HAP-1 (cell line): ENCODE data around the gene REEP6.
A peak's percentile ranks its signal among the peaks of the same experiment; 100 is the strongest.

Experiments
- DNase-seq, 2 experiments: peaks; one replicate each; pipeline ENCODE4 v3.0.0-alpha.2; 2016 to 2020; ENCODE audit warnings: low spot score in 2 of 2
- H3K27me3 ChIP-seq: fragments of 250-450 bp; sonication (Bioruptor Pico); 2 replicates; pipeline ENCODE4 v1.5.1; 2020; ENCODE audit warnings: low read depth, mild to moderate bottlenecking, moderate library complexity
- H3K36me3 ChIP-seq: fragments of 250-450 bp; sonication (Bioruptor Pico); replicated peaks from 2 replicates; pipeline ENCODE4 v1.5.1; 2020; ENCODE audit warnings: mild to moderate bottlenecking
- H3K4me1 ChIP-seq: fragments of 250-450 bp; sonication (Bioruptor Pico); 2 replicates; pipeline ENCODE4 v1.5.1; 2020; ENCODE audit warnings: mild to moderate bottlenecking
- H3K4me3 ChIP-seq: fragments of 250-450 bp; sonication (Bioruptor Pico); 2 replicates; pipeline ENCODE4 v1.5.1; 2020; ENCODE audit warnings: mild to moderate bottlenecking, moderate library complexity
- H3K9me3 ChIP-seq: fragments of 250-450 bp; sonication (Bioruptor Pico); 2 replicates; pipeline ENCODE4 v1.5.1; 2020; ENCODE audit warnings: mild to moderate bottlenecking, moderate library complexity
- in situ Hi-C: fragments of 300-500 bp; cut with MboI; formaldehyde crosslinking; loops from 3 replicates; pipeline ENCODE4 v1.14.3; 2020; ENCODE audit warnings: low sequenced_read_pairs, inconsistent platforms, mixed read lengths

The REEP6 gene

GRCh38 chr19:1452802-1453524 lies 38.0 kb upstream of the REEP6 start:
- no peak for DNase-seq
- H3K9me3 ChIP-seq = no peaks in the 10 kb centered on the region
- H3K4me3 ChIP-seq = no peak overlapping the region
- no peaks in the 10 kb centered on the region for H3K36me3 ChIP-seq
- peaks cover 64% of the 10 kb centered on the region for H3K27me3 ChIP-seq
- in situ Hi-C loops = no loop called here
- H3K4me1 ChIP-seq = peaks cover 12% of the 10 kb centered on the region

- Histone ChIP-seq H3K4me3 (no peak overlapping the region), H3K36me3 (no peaks in the 10 kb centered on the region), H3K27me3 (peaks cover 60% of the 10 kb centered on the region), H3K4me1 (peaks cover 12% of the 10 kb centered on the region), H3K9me3 (no peaks in the 10 kb centered on the region)
- DNase-seq = peak in 1 of 2 experiments; percentile 84
- in situ Hi-C loops = no loop called here
Observed at GRCh38 chr19:1453525-1454364, 37.2 kb upstream of the REEP6 start.

DNA sequence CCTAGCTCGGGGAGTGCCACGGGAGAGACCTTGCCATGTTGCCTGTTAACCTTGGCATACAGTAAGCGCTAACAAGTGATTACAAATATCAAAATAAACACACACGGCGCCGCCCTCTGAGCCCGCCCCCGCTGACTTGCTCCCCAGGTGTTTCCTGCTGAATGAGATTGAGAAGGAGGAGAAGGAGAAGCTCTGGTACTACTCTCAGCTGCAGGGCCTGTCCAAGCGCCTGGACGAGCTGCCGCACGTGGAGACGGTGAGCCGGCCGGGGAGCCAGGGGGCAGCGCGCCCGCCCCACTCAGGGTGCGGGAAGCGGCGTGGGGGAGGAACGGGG lies 36.0 kb upstream of the REEP6 start:
- in situ Hi-C loops = no loop called here
- Histone ChIP-seq H3K27me3 (peaks cover 48% of the 10 kb centered on the region), H3K4me1 (peaks cover 12% of the 10 kb centered on the region)

DNA sequence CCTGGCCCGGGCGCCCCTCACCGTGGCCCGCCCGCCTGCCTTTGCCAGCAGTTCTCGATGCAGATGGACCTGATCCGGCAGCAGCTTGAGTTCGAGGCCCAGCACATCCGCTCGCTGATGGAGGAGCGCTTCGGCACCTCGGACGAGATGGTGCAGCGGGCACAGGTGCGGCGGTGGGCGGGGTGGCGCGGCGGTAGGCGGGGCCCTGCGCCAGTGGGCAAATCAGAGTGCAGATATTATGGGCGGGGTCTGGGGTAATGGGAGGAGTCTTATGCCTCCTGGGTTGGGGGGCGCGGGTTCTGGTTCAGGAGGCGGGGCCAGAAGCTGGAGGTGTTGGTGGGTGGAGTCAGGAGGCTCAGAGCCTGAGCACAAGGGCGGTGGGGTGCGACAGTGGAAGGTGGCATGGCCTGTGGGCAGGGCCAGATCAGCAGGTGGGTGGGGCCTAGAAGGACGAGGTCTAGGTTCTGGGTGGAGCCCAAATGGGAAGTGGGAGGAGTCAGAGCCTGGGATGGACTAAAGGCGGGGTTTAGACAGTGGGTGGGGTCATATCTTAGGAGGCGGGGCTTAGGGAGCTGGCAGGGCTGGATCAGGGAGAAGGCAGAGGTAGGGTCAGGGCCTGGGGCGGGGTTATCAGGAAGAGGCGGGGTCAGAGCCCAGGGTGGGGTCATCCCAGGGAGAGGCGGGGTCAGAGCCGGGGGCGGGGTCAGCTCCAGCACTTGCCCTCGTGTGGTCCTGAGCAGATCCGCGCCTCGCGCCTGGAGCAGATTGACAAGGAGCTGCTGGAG lies 35.5 kb upstream of the REEP6 start:
- in situ Hi-C loops = no loop called here
- Histone ChIP-seq H3K4me3 (peak overlapping the region; percentile 6; the same call in 1 of the 2 replicates), H3K27me3 (peaks cover 42% of the 10 kb centered on the region), H3K9me3 (no peaks in the 10 kb centered on the region), H3K36me3 (no peaks in the 10 kb centered on the region; the same call in 1 of the 2 replicates), H3K4me1 (peaks cover 12% of the 10 kb centered on the region)
- DNase-seq = peak; percentile 79 to 97

More for the DNA sequence above, 36.0 kb upstream of the REEP6 start:
- no peak for DNase-seq
- Histone ChIP-seq H3K4me3 (peak overlapping the region; percentile 6; the same call in 1 of the 2 replicates), H3K9me3 (no peaks in the 10 kb centered on the region), H3K36me3 (no peaks in the 10 kb centered on the region)

GRCh38 chr19:1456121-1456900 lies 34.7 kb upstream of the REEP6 start:
- no peak overlapping the region for H3K4me3 ChIP-seq
- peaks cover 12% of the 10 kb centered on the region for H3K4me1 ChIP-seq
- in situ Hi-C loops = no loop called here
- peaks cover 34% of the 10 kb centered on the region for H3K27me3 ChIP-seq
- no peaks in the 10 kb centered on the region; the same call in 1 of the 2 replicates for H3K36me3 ChIP-seq
- DNase-seq = no peak
- no peaks in the 10 kb centered on the region for H3K9me3 ChIP-seq

- DNase-seq = peak in 1 of 2 experiments; percentile 47
- in situ Hi-C loops = no loop called here
- Histone ChIP-seq H3K4me3 (no peak overlapping the region), H3K36me3 (no peaks in the 10 kb centered on the region; the same call in 1 of the 2 replicates), H3K27me3 (peaks cover 26% of the 10 kb centered on the region), H3K9me3 (no peaks in the 10 kb centered on the region), H3K4me1 (peaks cover 12% of the 10 kb centered on the region)
Observed at GRCh38 chr19:1457031-1457739, 33.8 kb upstream of the REEP6 start.

DNA sequence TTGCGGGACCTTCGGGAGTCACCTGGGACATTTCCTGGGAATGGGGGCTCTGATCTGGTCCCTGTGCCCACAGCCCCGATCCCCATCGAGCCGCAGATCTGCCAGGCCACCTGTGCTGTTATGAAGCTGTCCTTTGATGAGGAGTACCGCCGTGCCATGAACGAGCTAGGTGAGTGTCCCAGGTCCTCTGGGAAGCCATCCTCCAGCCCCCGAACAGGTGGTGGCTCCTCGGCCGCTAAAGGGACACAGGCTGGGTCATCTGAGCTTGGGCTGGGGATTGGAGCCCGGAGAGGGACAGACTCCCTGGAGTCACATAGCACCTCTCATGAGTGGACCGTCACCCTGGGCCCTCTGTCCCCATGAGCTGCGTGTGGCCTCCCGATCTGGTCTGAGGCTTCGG lies 33.1 kb upstream of the REEP6 start:
- no peak overlapping the region for H3K4me3 ChIP-seq
- DNase-seq = no peak
- no peaks in the 10 kb centered on the region; the same call in 1 of the 2 replicates for H3K36me3 ChIP-seq
- in situ Hi-C loops = no loop called here
- peaks cover 12% of the 10 kb centered on the region for H3K4me1 ChIP-seq
- H3K27me3 ChIP-seq = peaks cover 19% of the 10 kb centered on the region
- no peaks in the 10 kb centered on the region for H3K9me3 ChIP-seq

GRCh38 chr19:1459479-1459878 lies 31.5 kb upstream of the REEP6 start:
- peaks cover 6% of the 10 kb centered on the region; the same call in 1 of the 2 replicates for H3K27me3 ChIP-seq
- H3K36me3 ChIP-seq = no peaks in the 10 kb centered on the region; the same call in 1 of the 2 replicates
- no peak overlapping the region for H3K4me3 ChIP-seq
- DNase-seq = no peak
- peaks cover 12% of the 10 kb centered on the region for H3K4me1 ChIP-seq
- in situ Hi-C loops = no loop called here
- no peaks in the 10 kb centered on the region for H3K9me3 ChIP-seq

DNA sequence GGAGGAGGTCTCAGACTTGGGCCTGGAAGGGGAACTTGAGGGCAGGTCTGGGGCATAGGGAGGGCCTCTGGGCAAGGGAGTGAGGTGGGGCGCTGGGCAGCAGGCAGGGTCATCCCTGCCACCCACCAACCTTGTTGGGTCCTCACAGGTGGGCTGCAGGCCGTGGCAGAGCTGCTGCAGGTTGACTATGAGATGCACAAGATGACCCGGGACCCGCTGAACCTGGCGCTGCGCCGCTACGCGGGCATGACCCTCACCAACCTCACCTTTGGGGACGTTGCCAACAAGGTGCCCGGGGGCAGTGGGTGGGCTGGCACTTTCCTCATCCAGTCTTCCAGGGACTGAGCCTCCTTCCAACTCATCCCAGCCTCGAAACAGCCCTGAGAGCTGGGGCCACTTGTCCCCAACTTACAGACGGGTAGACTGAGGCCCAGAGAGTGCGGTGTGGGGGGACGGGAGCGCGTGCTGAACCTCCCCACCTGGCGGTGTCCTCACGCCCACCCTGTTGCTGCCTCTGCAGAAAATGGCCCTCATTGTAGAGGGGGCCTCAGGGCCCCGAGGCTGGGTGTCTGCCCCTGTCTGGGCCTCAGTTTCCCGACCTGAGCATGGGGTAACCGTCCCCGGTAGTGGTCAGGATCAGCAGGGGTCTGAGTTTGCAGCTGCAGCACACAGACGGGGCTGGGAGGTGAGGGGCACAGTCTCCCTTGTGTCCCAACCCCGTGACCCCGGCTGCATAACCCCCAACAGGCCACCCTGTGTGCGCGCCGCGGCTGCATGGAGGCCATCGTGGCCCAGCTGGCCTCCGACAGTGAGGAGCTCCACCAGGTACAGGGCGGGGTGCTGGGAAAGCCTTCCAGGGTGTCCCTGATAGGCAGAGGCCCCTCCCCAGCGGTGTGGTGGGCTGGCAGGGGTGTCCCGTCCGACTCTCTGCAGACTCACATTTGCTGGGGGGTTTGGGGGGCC lies 30.7 kb upstream of the REEP6 start:
- Histone ChIP-seq H3K27me3 (peaks cover under 1% of the 10 kb centered on the region; the same call in 1 of the 2 replicates), H3K9me3 (no peaks in the 10 kb centered on the region), H3K4me3 (no peak overlapping the region), H3K4me1 (peaks cover 8% of the 10 kb centered on the region), H3K36me3 (no peaks in the 10 kb centered on the region; the same call in 1 of the 2 replicates)
- DNase-seq = no peak
- in situ Hi-C loops = no loop called here

DNA sequence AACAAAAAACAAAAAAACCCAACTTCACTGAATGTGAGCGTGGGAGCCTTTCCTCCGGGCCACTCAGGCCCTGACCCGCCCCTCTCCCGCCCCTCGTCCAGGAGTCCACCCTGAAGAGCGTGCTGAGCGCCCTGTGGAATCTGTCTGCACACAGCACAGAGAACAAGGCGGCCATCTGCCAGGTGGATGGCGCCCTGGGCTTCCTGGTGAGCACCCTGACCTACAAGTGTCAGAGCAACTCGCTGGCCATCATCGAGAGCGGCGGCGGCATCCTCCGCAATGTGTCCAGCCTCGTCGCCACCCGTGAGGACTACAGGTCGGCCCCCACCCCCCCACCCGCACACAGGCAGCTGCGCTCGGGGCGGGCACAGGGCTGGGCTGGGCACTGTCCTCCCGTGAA lies 29.1 kb upstream of the REEP6 start:
- no peaks in the 10 kb centered on the region for H3K27me3 ChIP-seq
- no peaks in the 10 kb centered on the region; the same call in 1 of the 2 replicates for H3K36me3 ChIP-seq
- in situ Hi-C loops = no loop called here
- no peaks in the 10 kb centered on the region for H3K9me3 ChIP-seq
- H3K4me3 ChIP-seq = no peak overlapping the region
- DNase-seq = no peak
- no peaks in the 10 kb centered on the region for H3K4me1 ChIP-seq

DNA sequence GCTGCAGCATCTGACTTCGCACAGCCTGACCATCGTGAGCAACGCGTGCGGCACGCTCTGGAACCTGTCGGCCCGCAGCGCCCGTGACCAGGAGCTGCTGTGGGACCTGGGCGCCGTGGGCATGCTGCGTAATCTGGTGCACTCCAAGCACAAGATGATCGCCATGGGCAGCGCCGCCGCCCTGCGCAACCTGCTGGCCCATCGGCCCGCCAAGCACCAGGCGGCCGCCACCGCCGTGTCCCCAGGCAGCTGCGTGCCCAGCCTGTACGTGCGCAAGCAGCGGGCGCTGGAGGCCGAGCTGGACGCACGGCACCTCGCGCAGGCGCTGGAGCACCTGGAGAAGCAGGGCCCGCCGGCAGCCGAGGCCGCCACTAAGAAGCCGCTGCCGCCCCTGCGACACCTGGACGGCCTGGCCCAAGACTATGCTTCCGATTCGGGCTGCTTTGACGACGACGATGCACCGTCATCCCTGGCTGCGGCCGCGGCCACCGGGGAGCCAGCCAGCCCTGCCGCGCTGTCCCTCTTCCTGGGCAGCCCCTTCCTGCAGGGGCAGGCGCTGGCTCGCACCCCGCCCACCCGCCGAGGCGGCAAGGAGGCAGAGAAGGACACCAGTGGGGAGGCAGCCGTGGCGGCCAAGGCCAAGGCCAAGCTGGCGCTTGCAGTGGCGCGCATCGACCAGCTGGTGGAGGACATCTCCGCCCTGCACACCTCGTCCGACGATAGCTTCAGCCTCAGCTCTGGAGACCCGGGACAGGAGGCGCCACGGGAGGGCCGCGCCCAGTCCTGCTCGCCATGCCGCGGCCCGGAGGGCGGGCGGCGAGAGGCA lies 25.6 kb upstream of the REEP6 start:
- H3K4me3 ChIP-seq = no peak overlapping the region
- peaks cover 7% of the 10 kb centered on the region for H3K4me1 ChIP-seq
- no peaks in the 10 kb centered on the region for H3K27me3 ChIP-seq
- no peaks in the 10 kb centered on the region for H3K9me3 ChIP-seq
- in situ Hi-C loops = no loop called here
- no peak for DNase-seq
- H3K36me3 ChIP-seq = no peaks in the 10 kb centered on the region; the same call in 1 of the 2 replicates
